Uterus (tissue), 4 donors: ENCODE data around the gene SASH1. TPM values are rescaled to one million over a fixed set of nuclear protein-coding genes. Genes with fewer than 3 reads are reported as not detected.

ENCODE experiments used
- DNase-seq, 2 donors: peaks; one replicate each; pipeline ENCODE4 v3.0.0-alpha.2; 2019 to 2020
- H3K27ac ChIP-seq, 2 donors: fragments of 200-600 bp; sonication (generic); 1 replicate in 1 of 2; 2 replicates in 1 of 2; pipeline ENCODE4 v1.5.1; 2016 to 2018
- H3K27me3 ChIP-seq, 2 donors: fragments of 200-600 bp; sonication (generic); one replicate each; pipeline ENCODE4 v1.5.1; 2018 to 2019; ENCODE audit warnings: control low read depth in 1 of 2
- H3K36me3 ChIP-seq, 2 donors: fragments of 200-600 bp; sonication (generic); one replicate each; pipeline ENCODE4 v1.5.1; 2019; ENCODE audit warnings: control low read depth in 1 of 2
- H3K4me1 ChIP-seq, 2 donors: fragments of 200-600 bp; sonication (generic); one replicate each; pipeline ENCODE4 v1.5.1; 2018 to 2019; ENCODE audit warnings: control low read depth in 1 of 2
- H3K4me3 ChIP-seq, 2 donors: fragments of 200-600 bp; sonication (generic); 1 replicate in 1 of 2; 2 replicates in 1 of 2; pipeline ENCODE4 v1.5.1; 2018 to 2019; ENCODE audit warnings: mild to moderate bottlenecking in 1 of 2
- H3K9me3 ChIP-seq, 2 donors: fragments of 200-600 bp; sonication (generic); one replicate each; pipeline ENCODE4 v1.5.1; 2019; ENCODE audit warnings: control low read depth in 1 of 2
- CTCF ChIP-seq, 4 experiments: fragments of 200-600 bp in 2 of 4; fragments of 450-650 bp in 2 of 4; sonication (generic) in 2 of 4; IDR thresholded peaks; one replicate each; pipeline ENCODE4 v1.5.1; 2016 to 2019; ENCODE audit warnings: antibody characterized with exemption in 4 of 4, mild to moderate bottlenecking in 2 of 4, moderate library complexity in 1 of 4
- POLR2A ChIP-seq, 2 donors: fragments of 450-650 bp; IDR thresholded peaks; one replicate each; pipeline ENCODE4 v1.6.1; 2016; ENCODE audit warnings: antibody characterized with exemption in 2 of 2, mild to moderate bottlenecking in 1 of 2, moderate library complexity in 1 of 2
- intact Hi-C: fragments of 100-400 bp; cut with DNase I; formaldehyde crosslinking; loops from one replicate; pipeline ENCODE4 v1.15.1; 2023; ENCODE audit warnings: low total_unique reads
- total RNA-seq, 4 donors: library from RNA; depleted of rRNA in 3 of 4; stranded (reverse); fragments of >200 nt in 3 of 4; gene quantifications; one replicate each; pipeline versions ENCODE4 v1.1.0 to v1.2.4, GENCODE V29; 2014 to 2023
- donor health status: DM: yes; HTN: yes; CAD: no.

The SASH1 gene
- total RNA-seq, 4 donors from 2014 or later: 31.2 to 79.9 (median 54.3) TPM

GRCh38 chr6:148521586-148521985 lies 178.9 kb downstream of the SASH1 start:
- intact Hi-C loops: no loop called here
- H3K27ac ChIP-seq: peak overlapping the region; percentile 56 to 66
- no peaks in the 10 kb centered on the region for H3K36me3 ChIP-seq
- H3K4me3 ChIP-seq: no peak overlapping the region
- TF ChIP-seq POLR2A (IDR thresholded peaks at IDR 0.05) (no peak), CTCF (IDR thresholded peaks at IDR 0.05) (no peak)
- no peak for DNase-seq
- H3K9me3 ChIP-seq: no peaks in the 10 kb centered on the region
- no peaks in the 10 kb centered on the region for H3K27me3 ChIP-seq
- no peaks in the 10 kb centered on the region for H3K4me1 ChIP-seq

- intact Hi-C loops: no loop called here
- no peaks in the 10 kb centered on the region for H3K4me1 ChIP-seq
- H3K27ac ChIP-seq: no peak overlapping the region
- no peaks in the 10 kb centered on the region for H3K36me3 ChIP-seq
- TF ChIP-seq CTCF (IDR thresholded peaks at IDR 0.05): no peak
- no peak for TF ChIP-seq POLR2A (IDR thresholded peaks at IDR 0.05)
- no peak for DNase-seq
- H3K9me3 ChIP-seq: no peaks in the 10 kb centered on the region
- no peaks in the 10 kb centered on the region for H3K27me3 ChIP-seq
- no peak overlapping the region for H3K4me3 ChIP-seq
Measured at GRCh38 chr6:148523048-148523447, 180.4 kb downstream of the SASH1 start.

GRCh38 chr6:148523551-148523950 lies 180.9 kb downstream of the SASH1 start:
- TF ChIP-seq POLR2A (IDR thresholded peaks at IDR 0.05): no peak
- no peak for TF ChIP-seq CTCF (IDR thresholded peaks at IDR 0.05)
- Histone ChIP-seq H3K36me3 (no peaks in the 10 kb centered on the region), H3K4me3 (no peak overlapping the region), H3K27ac (no peak overlapping the region), H3K4me1 (no peaks in the 10 kb centered on the region), H3K27me3 (no peaks in the 10 kb centered on the region), H3K9me3 (no peaks in the 10 kb centered on the region)
- DNase-seq: no peak
- intact Hi-C loops: no loop called here

GRCh38 chr6:148524471-148524882 lies 181.8 kb downstream of the SASH1 start:
- intact Hi-C loops: no loop called here
- no peak overlapping the region for H3K4me3 ChIP-seq
- no peaks in the 10 kb centered on the region for H3K9me3 ChIP-seq
- no peak for TF ChIP-seq CTCF (IDR thresholded peaks at IDR 0.05)
- TF ChIP-seq POLR2A (IDR thresholded peaks at IDR 0.05): no peak
- H3K4me1 ChIP-seq: no peaks in the 10 kb centered on the region
- no peaks in the 10 kb centered on the region for H3K36me3 ChIP-seq
- no peak for DNase-seq
- no peaks in the 10 kb centered on the region for H3K27me3 ChIP-seq
- H3K27ac ChIP-seq: peak overlapping the region; percentile 51 to 85

GRCh38 chr6:148524976-148525375 lies 182.3 kb downstream of the SASH1 start:
- H3K36me3 ChIP-seq: no peaks in the 10 kb centered on the region
- H3K4me3 ChIP-seq: no peak overlapping the region
- H3K4me1 ChIP-seq: no peaks in the 10 kb centered on the region
- H3K9me3 ChIP-seq: no peaks in the 10 kb centered on the region
- no peak for TF ChIP-seq CTCF (IDR thresholded peaks at IDR 0.05)
- TF ChIP-seq POLR2A (IDR thresholded peaks at IDR 0.05): no peak
- intact Hi-C loops: no loop called here
- no peak for DNase-seq
- peak overlapping the region; percentile 51 to 85 for H3K27ac ChIP-seq
- no peaks in the 10 kb centered on the region for H3K27me3 ChIP-seq
